ENCODE data around the gene SERPINE1.
"Not testable (repeated sequence)": the region's sequence is repeated elsewhere in the genome, so short reads cannot be mapped to it uniquely, and the experiment has no call there.

Gene SERPINE1

GRCh38 chr7:101124376-101125056 is 2.4 kb upstream of the SERPINE1 start:
- DNase-seq (ENCODE audit: low spot score): no peak

- DNase-seq (ENCODE audit: low spot score): no peak
Measured at GRCh38 chr7:101125989-101126650, 784 bp upstream of the SERPINE1 start.

- DNase-seq (ENCODE audit: low spot score): no peak
Measured at GRCh38 chr7:101127460-101128039, 646 bp downstream of the SERPINE1 start.

GRCh38 chr7:101128040-101128834 is 1.3 kb downstream of the SERPINE1 start:
- no peak for DNase-seq (ENCODE audit: low spot score)

GRCh38 chr7:101129603-101130117 is 2.8 kb downstream of the SERPINE1 start:
- no peak for DNase-seq (ENCODE audit: low spot score)

- DNase-seq (ENCODE audit: low spot score): not testable (repeated sequence)
Measured at GRCh38 chr7:101132626-101133600, 6.0 kb downstream of the SERPINE1 start.

GRCh38 chr7:101133621-101134398 is 6.9 kb downstream of the SERPINE1 start:
- DNase-seq (ENCODE audit: low spot score): no peak

GRCh38 chr7:101134399-101134980 is 7.6 kb downstream of the SERPINE1 start:
- no peak for DNase-seq (ENCODE audit: low spot score)

GRCh38 chr7:101137651-101138212 is 10.8 kb downstream of the SERPINE1 start:
- no peak for DNase-seq (ENCODE audit: low spot score)

- DNase-seq (ENCODE audit: low spot score): peak; percentile 80
Measured at GRCh38 chr7:101138213-101138870, 11.4 kb downstream of the SERPINE1 start.

GRCh38 chr7:101140339-101140699 is 13.4 kb downstream of the SERPINE1 start:
- DNase-seq (ENCODE audit: low spot score): no peak

GRCh38 chr7:101140746-101141382 is 14.0 kb downstream of the SERPINE1 start:
- DNase-seq (ENCODE audit: low spot score): no peak

- DNase-seq (ENCODE audit: low spot score): no peak
Measured at GRCh38 chr7:101151908-101152651, 25.2 kb downstream of the SERPINE1 start.

- peak; percentile 98 for DNase-seq (ENCODE audit: low spot score)
Measured at GRCh38 chr7:101153969-101154692, 27.2 kb downstream of the SERPINE1 start, which contains the start of gene AP1S1. Gene AP1S1 (plus strand): TSS chr7:101154476. CDS start chr7:101154515, 39 bp downstream.

- DNase-seq (ENCODE audit: low spot score): no peak
Measured at GRCh38 chr7:101154693-101155102, 27.8 kb downstream of the SERPINE1 start.

GRCh38 chr7:101155303-101155702 is 28.4 kb downstream of the SERPINE1 start:
- DNase-seq (ENCODE audit: low spot score): no peak

GRCh38 chr7:101156277-101156676 is 29.4 kb downstream of the SERPINE1 start:
- DNase-seq (ENCODE audit: low spot score): no peak

Data from ecto neural progenitor cell (in vitro differentiated cells).